PC-9 (cell line): Measurements from ENCODE around the gene SARS1. TPM values are rescaled to one million over a fixed set of nuclear protein-coding genes. Genes with fewer than 3 reads are reported as not detected.
A peak's percentile ranks its signal among the peaks of the same experiment; 100 is the strongest.

Source experiments
- BruUV-seq: library from RNA; stranded (reverse); fragments of 400-500 nt; replicated peaks from 2 replicates; lab custom pipeline; 2021; lab: Mats Ljungman, UMichigan
- CTCF ChIA-PET: fragments of 300-600 bp; sonication (Branson Sonifier 250); formaldehyde crosslinking; loops from one replicate; lab custom pipeline; 2022; ENCODE audit warnings: antibody characterized with exemption; lab: Charles Lee
- POLR2A ChIA-PET: fragments of 300-600 bp; sonication (Branson Sonifier 250); formaldehyde crosslinking; loops from one replicate; lab custom pipeline; 2022; ENCODE audit warnings: antibody characterized with exemption; ENCODE audit not compliant: unreplicated experiment; lab: Charles Lee
- DNase-seq, 2 experiments: peaks; one replicate each; pipeline versions ENCODE4 v3.0.0 to v3.0.0-alpha.2; 2015 to 2022; ENCODE audit warnings: mixed read lengths in 1 of 2
- H2AFZ ChIP-seq: fragments of 200-600 bp; sonication (generic); 2 replicates; pipeline ENCODE4 v1.8.1; 2017; ENCODE audit warnings: antibody characterized with exemption
- H3F3A ChIP-seq: fragments of 200-600 bp; sonication (generic); 2 replicates; pipeline ENCODE4 v1.8.1; 2017; ENCODE audit warnings: antibody characterized with exemption, mild to moderate bottlenecking, low read depth; ENCODE audit not compliant: insufficient read depth
- H3K27ac ChIP-seq: fragments of 200-600 bp; sonication (generic); 2 replicates; pipeline ENCODE4 v1.6.1; 2016; ENCODE audit warnings: mixed run types
- H3K27me3 ChIP-seq: fragments of 200-600 bp; sonication (generic); 2 replicates; pipeline ENCODE4 v1.6.1; 2016; ENCODE audit warnings: low read depth, mixed run types; ENCODE audit not compliant: insufficient read depth
- H3K36me3 ChIP-seq: fragments of 200-600 bp; sonication (generic); 2 replicates; pipeline ENCODE4 v1.6.1; 2016; ENCODE audit warnings: low read depth, mixed run types
- H3K4me1 ChIP-seq: fragments of 200-600 bp; sonication (generic); replicated peaks from 2 replicates; pipeline ENCODE4 v1.6.1; 2016; ENCODE audit warnings: mixed run types; ENCODE audit not compliant: insufficient read depth
- H3K4me2 ChIP-seq: fragments of 200-600 bp; sonication (generic); 2 replicates; pipeline ENCODE4 v1.6.1; 2017; ENCODE audit warnings: mixed run types
- H3K4me3 ChIP-seq: fragments of 200-600 bp; sonication (generic); 2 replicates; pipeline ENCODE4 v1.6.1; 2016; ENCODE audit warnings: mixed run types
- H3K79me2 ChIP-seq: fragments of 200-600 bp; sonication (generic); 2 replicates; pipeline ENCODE4 v1.6.1; 2017; ENCODE audit warnings: low read depth, mixed run types
- H3K9me2 ChIP-seq: fragments of 200-600 bp; sonication (generic); 2 replicates; pipeline ENCODE4 v1.8.1; 2017; ENCODE audit warnings: mild to moderate bottlenecking; ENCODE audit not compliant: insufficient read depth
- H3K9me3 ChIP-seq: fragments of 200-600 bp; sonication (generic); 2 replicates; pipeline ENCODE4 v1.8.1; 2016; ENCODE audit warnings: low read depth; ENCODE audit not compliant: insufficient read depth
- H4K20me1 ChIP-seq: fragments of 200-600 bp; sonication (generic); 2 replicates; pipeline ENCODE4 v1.8.1; 2017; ENCODE audit not compliant: insufficient read depth
- CTCF ChIP-seq: fragments of 200-600 bp; sonication (generic); conservative IDR thresholded peaks from 2 replicates; pipeline ENCODE4 v1.6.1; 2017; ENCODE audit warnings: mixed run types, antibody characterized with exemption, mild to moderate bottlenecking, moderate library complexity
- EZH2 ChIP-seq: fragments of 200-600 bp; sonication (generic); IDR thresholded peaks from 2 replicates; pipeline ENCODE4 v1.8.0; 2017; ENCODE audit warnings: antibody characterized with exemption, low read depth
- intact Hi-C: fragments of 100-400 bp; cut with micrococcal nuclease; formaldehyde crosslinking; loops from one replicate; pipeline ENCODE4 v1.10.0; 2022; ENCODE audit not compliant: unreplicated experiment
- total RNA-seq: library from RNA; stranded (reverse); gene quantifications from 2 replicates; pipeline ENCODE4 v1.2.3, GENCODE V29; 2021

SARS1 gene
- total RNA-seq, 1 experiment from 2014 or later: 206 TPM

- Histone ChIP-seq H3K36me3 (peaks cover 48% of the 10 kb centered on the region), H3K4me2 (peak overlapping the region; percentile 57), H3K4me1 (peaks cover 38% of the 10 kb centered on the region), H3K4me3 (no peak overlapping the region), H4K20me1 (no peaks in the 10 kb centered on the region; the same call in 1 of the 2 replicates), H3K9me2 (no peaks in the 10 kb centered on the region), H3K9me3 (no peaks in the 10 kb centered on the region), H3K27ac (peak overlapping the region; percentile 92), H3K27me3 (no peaks in the 10 kb centered on the region), H3K79me2 (no peaks in the 10 kb centered on the region), H2AFZ (no peak overlapping the region), H3F3A (peaks cover 54% of the 10 kb centered on the region)
- no TSS peak for BruUV-seq
- TF ChIP-seq CTCF (peak; percentile 80), EZH2 (no peak)
- peak; percentile 36 to 66 for DNase-seq
- intact Hi-C loops: loop anchor here (1.0 kb wide), 2 partner anchors 10 to 24 kb away; partner anchors contain the start of gene CELSR2
- CTCF ChIA-PET: interaction anchor here (0.6 kb wide), 1 partner anchor 422 kb away, joined by 13 read pairs; no protein-coding TSS in a partner anchor
- POLR2A ChIA-PET: interaction anchor here (0.5 to 0.7 kb wide), 2 partner anchors 14 to 131 kb away, joined by 3 to 4 read pairs; no protein-coding TSS in a partner anchor
Measured at GRCh38 chr1:109239409-109240068, 25.8 kb downstream of the SARS1 start.

- peak overlapping the region; percentile 57 for H3K4me2 ChIP-seq
- H3K79me2 ChIP-seq: no peaks in the 10 kb centered on the region
- no peak overlapping the region for H3K4me3 ChIP-seq
- peaks cover 52% of the 10 kb centered on the region for H3F3A ChIP-seq
- no peaks in the 10 kb centered on the region for H3K9me3 ChIP-seq
- H3K27me3 ChIP-seq: no peaks in the 10 kb centered on the region
- TF ChIP-seq EZH2 (no peak), CTCF (no peak)
- H3K4me1 ChIP-seq: peaks cover 38% of the 10 kb centered on the region
- peaks cover 39% of the 10 kb centered on the region for H3K36me3 ChIP-seq
- BruUV-seq: no TSS peak
- no peaks in the 10 kb centered on the region; the same call in 1 of the 2 replicates for H4K20me1 ChIP-seq
- intact Hi-C loops: loop anchor here (1.0 kb wide), 2 partner anchors 9 to 23 kb away; partner anchors contain the start of gene CELSR2
- H3K27ac ChIP-seq: peak overlapping the region; percentile 92
- ChIA-PET CTCF (interaction anchor here (0.6 to 1.3 kb wide), 3 partner anchors 17 to 208 kb away, joined by 3 to 6 read pairs (median 4); no protein-coding TSS in a partner anchor), POLR2A (interaction anchor here (0.5 to 0.8 kb wide), 5 partner anchors 9 to 858 kb away, joined by 3 to 7 read pairs (median 4); partner anchors contain the start of gene CELSR2)
- H3K9me2 ChIP-seq: no peaks in the 10 kb centered on the region
- DNase-seq: peak; percentile 69 to 96
- H2AFZ ChIP-seq: no peak overlapping the region
Measured at GRCh38 chr1:109240158-109241152, 26.7 kb downstream of the SARS1 start.

- H3K27me3 ChIP-seq: no peaks in the 10 kb centered on the region
Measured at GRCh38 chr1:109241344-109241743, 27.6 kb downstream of the SARS1 start.

More at GRCh38 chr1:109241344-109241743, 27.6 kb downstream of the SARS1 start:
- no peak overlapping the region for H2AFZ ChIP-seq
- H3K4me2 ChIP-seq: peak overlapping the region; percentile 41; the same call in 1 of the 2 replicates
- H3K36me3 ChIP-seq: peaks cover 30% of the 10 kb centered on the region
- no peaks in the 10 kb centered on the region; the same call in 1 of the 2 replicates for H4K20me1 ChIP-seq
- intact Hi-C loops: no loop called here
- H3K79me2 ChIP-seq: no peaks in the 10 kb centered on the region
- H3K9me3 ChIP-seq: no peaks in the 10 kb centered on the region
- no TSS peak for BruUV-seq
- no peak overlapping the region for H3K4me3 ChIP-seq
- CTCF ChIA-PET: interaction anchor here (0.6 to 1.3 kb wide), 3 partner anchors 40 to 1257 kb away, joined by 3 to 4 read pairs (median 3); no protein-coding TSS in a partner anchor
- DNase-seq: no peak
- TF ChIP-seq CTCF: no peak
- TF ChIP-seq EZH2: no peak
- peaks cover 49% of the 10 kb centered on the region for H3F3A ChIP-seq
- peaks cover 38% of the 10 kb centered on the region for H3K4me1 ChIP-seq
- POLR2A ChIA-PET: no interaction called here
- H3K9me2 ChIP-seq: no peaks in the 10 kb centered on the region
- H3K27ac ChIP-seq: peak overlapping the region; percentile 92
